Stimulated activated memory B cell treated with anti-CD40 and anti-IgM and Interleukin-4, amounts not matched to agents 10 μg/mL and 1 μg/mL and 100 μg/mL, for 72 hours (primary cell): ENCODE data around the gene SNX8.

ENCODE experiments used
- ATAC-seq: fragments of 150-1000 bp; cut with Tn5 transposase; 2 replicates; pipeline ENCODE4 v1.10.0; 2021
- H3K27ac Mint-ChIP-seq: one replicate; pipeline ENCODE4 v1.8.0; 2022; ENCODE audit warnings: mild to moderate bottlenecking, mixed read lengths
- H3K27me3 Mint-ChIP-seq: one replicate; pipeline ENCODE4 v1.8.0; 2022; ENCODE audit warnings: mixed read lengths
- H3K36me3 Mint-ChIP-seq: one replicate; pipeline ENCODE4 v1.8.0; 2022; ENCODE audit warnings: mixed read lengths
- H3K4me1 Mint-ChIP-seq: one replicate; pipeline ENCODE4 v1.8.0; 2022; ENCODE audit warnings: mixed read lengths
- H3K4me3 Mint-ChIP-seq: one replicate; pipeline ENCODE4 v1.8.0; 2022; ENCODE audit warnings: mild to moderate bottlenecking, moderate library complexity, mixed read lengths
- H3K9me3 Mint-ChIP-seq: one replicate; pipeline ENCODE4 v1.8.0; 2022; ENCODE audit warnings: mixed read lengths

The SNX8 gene

GRCh38 chr7:2253525-2254244 lies 60.6 kb downstream of the SNX8 start:
- H3K36me3 Mint-ChIP-seq: peaks cover 80% of the 10 kb centered on the region
- H3K27ac Mint-ChIP-seq: peak overlapping the region; percentile 80
- H3K9me3 Mint-ChIP-seq: no peaks in the 10 kb centered on the region
- peaks cover 76% of the 10 kb centered on the region for H3K4me1 Mint-ChIP-seq
- H3K4me3 Mint-ChIP-seq: no peak overlapping the region
- no peak for ATAC-seq
- H3K27me3 Mint-ChIP-seq: no peaks in the 10 kb centered on the region

GRCh38 chr7:2253021-2253420 lies 61.2 kb downstream of the SNX8 start:
- no peaks in the 10 kb centered on the region for H3K27me3 Mint-ChIP-seq
- ATAC-seq: no peak
- peaks cover 74% of the 10 kb centered on the region for H3K36me3 Mint-ChIP-seq
- H3K9me3 Mint-ChIP-seq: no peaks in the 10 kb centered on the region
- peaks cover 73% of the 10 kb centered on the region for H3K4me1 Mint-ChIP-seq
- H3K4me3 Mint-ChIP-seq: no peak overlapping the region
- peak overlapping the region; percentile 80 for H3K27ac Mint-ChIP-seq

- Mint-ChIP-seq H3K36me3 (peaks cover 65% of the 10 kb centered on the region), H3K4me1 (peaks cover 68% of the 10 kb centered on the region), H3K9me3 (no peaks in the 10 kb centered on the region), H3K4me3 (no peak overlapping the region), H3K27me3 (no peaks in the 10 kb centered on the region), H3K27ac (peak overlapping the region; percentile 80)
- ATAC-seq: peak; percentile 32
Observed at GRCh38 chr7:2251841-2252771, 62.1 kb downstream of the SNX8 start.

GRCh38 chr7:2251381-2251780 lies 62.9 kb downstream of the SNX8 start:
- no peak for ATAC-seq
- Mint-ChIP-seq H3K9me3 (no peaks in the 10 kb centered on the region), H3K27me3 (no peaks in the 10 kb centered on the region), H3K27ac (no peak overlapping the region), H3K4me3 (no peak overlapping the region), H3K36me3 (peaks cover 61% of the 10 kb centered on the region), H3K4me1 (peaks cover 69% of the 10 kb centered on the region)

GRCh38 chr7:2249744-2250323 lies 64.4 kb downstream of the SNX8 start:
- Mint-ChIP-seq H3K27ac (peak overlapping the region; percentile 83), H3K4me1 (peaks cover 63% of the 10 kb centered on the region), H3K36me3 (peaks cover 57% of the 10 kb centered on the region), H3K4me3 (peak overlapping the region; percentile 17), H3K9me3 (no peaks in the 10 kb centered on the region), H3K27me3 (no peaks in the 10 kb centered on the region)
- ATAC-seq: no peak

- peak; percentile 58 for ATAC-seq
- H3K27me3 Mint-ChIP-seq: no peaks in the 10 kb centered on the region
- peak overlapping the region; percentile 55 for H3K4me3 Mint-ChIP-seq
- peaks cover 62% of the 10 kb centered on the region for H3K4me1 Mint-ChIP-seq
- peaks cover 50% of the 10 kb centered on the region for H3K36me3 Mint-ChIP-seq
- H3K9me3 Mint-ChIP-seq: no peaks in the 10 kb centered on the region
- H3K27ac Mint-ChIP-seq: peak overlapping the region; percentile 83
Observed at GRCh38 chr7:2248984-2249694, 65.1 kb downstream of the SNX8 start.

GRCh38 chr7:2247141-2247995 lies 66.9 kb downstream of the SNX8 start:
- H3K27ac Mint-ChIP-seq: peak overlapping the region; percentile 83
- ATAC-seq: peak; percentile 47
- no peak overlapping the region for H3K4me3 Mint-ChIP-seq
- H3K27me3 Mint-ChIP-seq: no peaks in the 10 kb centered on the region
- H3K9me3 Mint-ChIP-seq: no peaks in the 10 kb centered on the region
- peaks cover 35% of the 10 kb centered on the region for H3K36me3 Mint-ChIP-seq
- H3K4me1 Mint-ChIP-seq: peaks cover 61% of the 10 kb centered on the region

GRCh38 chr7:2245883-2246675 lies 68.2 kb downstream of the SNX8 start:
- peak overlapping the region; percentile 35 for H3K27ac Mint-ChIP-seq
- no peaks in the 10 kb centered on the region for H3K27me3 Mint-ChIP-seq
- ATAC-seq: no peak
- H3K4me1 Mint-ChIP-seq: peaks cover 60% of the 10 kb centered on the region
- peaks cover 26% of the 10 kb centered on the region for H3K36me3 Mint-ChIP-seq
- H3K9me3 Mint-ChIP-seq: no peaks in the 10 kb centered on the region
- peak overlapping the region; percentile 9 for H3K4me3 Mint-ChIP-seq

GRCh38 chr7:2244404-2244995 lies 69.7 kb downstream of the SNX8 start:
- Mint-ChIP-seq H3K9me3 (no peaks in the 10 kb centered on the region), H3K27ac (no peak overlapping the region), H3K4me1 (peaks cover 55% of the 10 kb centered on the region), H3K36me3 (peaks cover 16% of the 10 kb centered on the region), H3K4me3 (no peak overlapping the region), H3K27me3 (no peaks in the 10 kb centered on the region)
- ATAC-seq: no peak

GRCh38 chr7:2243458-2243857 lies 70.8 kb downstream of the SNX8 start:
- Mint-ChIP-seq H3K4me1 (peaks cover 47% of the 10 kb centered on the region), H3K27ac (no peak overlapping the region), H3K9me3 (no peaks in the 10 kb centered on the region), H3K27me3 (no peaks in the 10 kb centered on the region), H3K36me3 (peaks cover 21% of the 10 kb centered on the region), H3K4me3 (no peak overlapping the region)
- no peak for ATAC-seq

GRCh38 chr7:2242541-2243429 lies 71.5 kb downstream of the SNX8 start:
- H3K36me3 Mint-ChIP-seq: peaks cover 26% of the 10 kb centered on the region
- no peaks in the 10 kb centered on the region for H3K9me3 Mint-ChIP-seq
- peaks cover 53% of the 10 kb centered on the region for H3K4me1 Mint-ChIP-seq
- no peaks in the 10 kb centered on the region for H3K27me3 Mint-ChIP-seq
- ATAC-seq: peak; percentile 51
- H3K27ac Mint-ChIP-seq: peak overlapping the region; percentile 92
- H3K4me3 Mint-ChIP-seq: peak overlapping the region; percentile 93

- peak within 1 kb of the TSS; percentile 93 for H3K4me3 Mint-ChIP-seq
- H3K9me3 Mint-ChIP-seq: peaks cover 2% of the 10 kb centered on the region
- ATAC-seq: peak; percentile 76
- no peaks in the 10 kb centered on the region for H3K27me3 Mint-ChIP-seq
- H3K36me3 Mint-ChIP-seq: peaks cover 35% of the 10 kb centered on the region
- H3K4me1 Mint-ChIP-seq: peaks cover 61% of the 10 kb centered on the region
- peak within 1 kb of the TSS; percentile 92 for H3K27ac Mint-ChIP-seq
Observed at GRCh38 chr7:2241580-2242540, 72.4 kb downstream of the SNX8 start, which contains the start of the genes MRM2 and NUDT1. MRM2 (minus strand) TSS chr7:2242205; CDS start chr7:2242169, 36 bp downstream. NUDT1 (plus strand) TSS chr7:2242226; CDS start chr7:2244575, 2,349 bp downstream.
